Epithelial cell of umbilical artery (primary cell): Measurements from ENCODE around the gene ETS1. TPM values are rescaled to one million over a fixed set of nuclear protein-coding genes. Genes with fewer than 3 reads are reported as not detected.

ENCODE experiments used
- total RNA-seq: library from RNA; depleted of rRNA; stranded (reverse); fragments of >200 nt; gene quantifications from 2 replicates; pipeline ENCODE4 v1.2.3, GENCODE V29; 2014

The ETS1 gene, protein sequence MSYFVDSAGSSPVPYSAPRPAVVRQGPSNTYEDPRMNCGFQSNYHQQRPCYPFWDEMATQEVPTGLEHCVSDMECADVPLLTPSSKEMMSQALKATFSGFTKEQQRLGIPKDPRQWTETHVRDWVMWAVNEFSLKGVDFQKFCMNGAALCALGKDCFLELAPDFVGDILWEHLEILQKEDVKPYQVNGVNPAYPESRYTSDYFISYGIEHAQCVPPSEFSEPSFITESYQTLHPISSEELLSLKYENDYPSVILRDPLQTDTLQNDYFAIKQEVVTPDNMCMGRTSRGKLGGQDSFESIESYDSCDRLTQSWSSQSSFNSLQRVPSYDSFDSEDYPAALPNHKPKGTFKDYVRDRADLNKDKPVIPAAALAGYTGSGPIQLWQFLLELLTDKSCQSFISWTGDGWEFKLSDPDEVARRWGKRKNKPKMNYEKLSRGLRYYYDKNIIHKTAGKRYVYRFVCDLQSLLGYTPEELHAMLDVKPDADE
- 50.7 and 73.6 TPM in 2 replicates for total RNA-seq

DNA sequence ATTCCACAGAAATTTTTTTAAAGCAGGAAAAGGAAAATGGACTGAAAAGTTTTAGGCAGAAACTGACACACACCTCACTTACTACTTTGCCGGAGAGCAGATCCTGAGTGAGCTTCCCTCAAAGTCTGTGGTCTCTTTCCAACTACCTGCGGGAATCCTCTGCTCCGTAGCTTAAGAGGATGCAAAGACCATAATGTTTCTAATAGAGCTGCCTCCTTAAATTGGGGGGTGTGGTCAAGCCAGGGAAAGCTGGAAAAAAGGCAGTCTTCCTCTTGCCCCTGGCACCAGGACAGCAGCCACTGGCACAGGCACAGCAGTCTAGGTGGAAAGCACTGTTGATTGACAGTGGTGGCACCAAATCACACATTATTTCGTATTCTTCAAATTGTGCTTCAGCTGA lies at the start of gene ETS1:
ETS1 (minus strand) TSS at position 144 of the 400 bp plus-strand sequence. CDS start 14,428 bp downstream, outside the sequence.

Other genes starting within 250 kb of the ETS1 start
- gene FLI1, start 106.5 kb upstream of the ETS1 start, total RNA-seq: 70.2 and 75.0 TPM in 2 replicates